Measurements from ENCODE around the gene BEGAIN. TPM values are rescaled to one million over a fixed set of nuclear protein-coding genes. Genes with fewer than 3 reads are reported as not detected.

The BEGAIN gene
- total and polyA plus RNA-seq, 2 donors (not counting 3 experiments of a cell fraction or from before 2014, with no cell fraction given), result 0.49 TPM; not detected in 1

GRCh38 chr14:100552524-100553125 is 34.6 kb downstream of the BEGAIN start:
- DNase-seq (ENCODE audit: low read depth, low spot score) (no peak), FAIRE-seq (no peak)
- Histone ChIP-seq H3K4me2 (ENCODE audit: insufficient read depth, low read length) (no peak overlapping the region), H3K4me1 (ENCODE audit: control insufficient read depth, extremely low read depth, insufficient read depth, low read length) (peaks cover 2% of the 10 kb centered on the region), H3K9ac (replicated peaks; ENCODE audit: extremely low read depth, insufficient read depth, low read length) (no peak overlapping the region), H3K79me2 (ENCODE audit: control insufficient read depth, insufficient read depth, low read length) (no peaks in the 10 kb centered on the region), H3K27me3 (ENCODE audit: control insufficient read depth in 2 of 2, insufficient read depth in 2 of 2, low read length in 2 of 2) (no peaks in the 10 kb centered on the region), H3K36me3 (ENCODE audit: control insufficient read depth in 2 of 2, extremely low read depth in 1 of 2, insufficient read depth in 2 of 2, low read length in 2 of 2) (no peaks in the 10 kb centered on the region), H3K27ac (ENCODE audit: insufficient read depth, low read depth, low read length) (no peak overlapping the region), H2AFZ (ENCODE audit: low read depth, low read length) (no peak overlapping the region), H3K4me3 (replicated peaks in 1 of 3; ENCODE audit: insufficient read depth in 1 of 3, low read depth in 1 of 3, low read length in 3 of 3) (no peak overlapping the region), H4K20me1 (replicated peaks; ENCODE audit: control insufficient read depth, extremely low read depth, insufficient read depth, low read length) (no peaks in the 10 kb centered on the region), H3K9me1 (replicated peaks; ENCODE audit: control insufficient read depth, extremely low read depth, insufficient read depth, low read length) (no peaks in the 10 kb centered on the region), H3K9me3 (replicated peaks; ENCODE audit: control insufficient read depth, insufficient read depth, low read length) (no peaks in the 10 kb centered on the region)
- dilution Hi-C loops (cut with MboI; ENCODE audit: extremely low pct_ligation_motif_present, low sequenced_read_pairs), result no loop called here
- intact Hi-C loops (cut with micrococcal nuclease), result no loop called here
- CTCF ChIA-PET, result no interaction called here
- no TSS peak for BruUV-seq (replicated peaks)
- TF ChIP-seq JUN (IDR thresholded peaks at IDR 0.05; ENCODE audit: borderline replicate concordance, insufficient read depth, insufficient read length, low read depth) (no peak), POLR2AphosphoS5 (IDR thresholded peaks at IDR 0.05; ENCODE audit: insufficient read depth, low read depth, low read length) (no peak), POLR2A (IDR thresholded peaks at IDR 0.05; ENCODE audit: low read depth, low read length) (no peak), EZH2 (IDR thresholded peaks at IDR 0.05; ENCODE audit: borderline replicate concordance, low read depth, low read length, severe bottlenecking) (no peak), CTCF (IDR thresholded peaks at IDR 0.05; ENCODE audit: extremely low read depth in 1 of 2, insufficient read depth in 1 of 2, low read depth in 1 of 2, low read length in 2 of 2) (no peak), MAX (IDR thresholded peaks at IDR 0.05; ENCODE audit: insufficient read depth, insufficient read length) (no peak), FOS (IDR thresholded peaks at IDR 0.05; ENCODE audit: borderline replicate concordance, insufficient read depth, low read length) (no peak), GATA2 (IDR thresholded peaks at IDR 0.05; ENCODE audit: insufficient read depth, insufficient read length, low read depth, low read length) (no peak), MYC (IDR thresholded peaks at IDR 0.05; ENCODE audit: low read depth, low read length) (no peak)
- POLR2A ChIA-PET, result no interaction called here
